K562 (cell line): ENCODE measurements around the gene PDLIM7. TPM values are rescaled to one million over a fixed set of nuclear protein-coding genes. Genes with fewer than 3 reads are reported as not detected.
A peak's percentile ranks its signal among the peaks of the same experiment; 100 is the strongest.

Source experiments
- CREB3 ChIP-seq: fragments of 450-650 bp; conservative IDR thresholded peaks from 2 replicates; pipeline ENCODE4 v1.6.1; 2016; ENCODE audit warnings: missing genetic modification characterization, low read depth, mild to moderate bottlenecking, missing compliant biosample characterization, moderate library complexity
- DPF2 ChIP-seq: fragments of 450-650 bp; IDR thresholded peaks from 2 replicates; pipeline ENCODE4 v1.6.1; 2016
- HINFP ChIP-seq: fragments of 450-650 bp; conservative IDR thresholded peaks from 2 replicates; pipeline ENCODE4 v1.6.1; 2016; ENCODE audit warnings: missing genetic modification characterization, low read depth, mild to moderate bottlenecking, control low read depth, missing compliant biosample characterization
- LARP7 ChIP-seq: fragments of 450-650 bp; IDR thresholded peaks from 2 replicates; pipeline ENCODE4 v1.6.1; 2016
- MED1 ChIP-seq: sonication (generic); formaldehyde crosslinking; IDR thresholded peaks from 2 replicates; pipeline ENCODE4 v1.8.1; 2023; ENCODE audit warnings: missing genetic modification reagents, borderline replicate concordance
- PHTF2 ChIP-seq: fragments of 250-450 bp; sonication (Bioruptor Pico); IDR thresholded peaks from 2 replicates; pipeline ENCODE4 v1.5.0; 2021; ENCODE audit warnings: mild to moderate bottlenecking
- POLR2B ChIP-seq: fragments of 450-650 bp; IDR thresholded peaks from 2 replicates; pipeline ENCODE4 v1.6.1; 2018; ENCODE audit warnings: low read depth; ENCODE audit not compliant: partially characterized antibody
- ZBTB1 ChIP-seq: sonication (generic); formaldehyde crosslinking; IDR thresholded peaks from 2 replicates; pipeline ENCODE4 v1.8.1; 2023; ENCODE audit warnings: missing genetic modification reagents, low read depth, mild to moderate bottlenecking, borderline replicate concordance
- ZNF134 ChIP-seq: fragments of 250-450 bp; sonication (Bioruptor Pico); conservative IDR thresholded peaks from 2 replicates; pipeline ENCODE4 v1.4.0; 2020
- ZNF174 ChIP-seq: fragments of 250-450 bp; sonication (Bioruptor Pico); IDR thresholded peaks from 2 replicates; pipeline ENCODE4 v1.4.0; 2020; ENCODE audit warnings: mild to moderate bottlenecking
- ZNF785 ChIP-seq: fragments of 250-450 bp; sonication (Bioruptor Pico); IDR thresholded peaks from 2 replicates; pipeline ENCODE4 v1.4.0; 2020; ENCODE audit warnings: mild to moderate bottlenecking
- polyA plus RNA-seq, 8 experiments: library from polyadenylated mRNA; depleted of rRNA in 4 of 8; stranded (reverse) in 5 of 8; unstranded in 3 of 8; fragments of >200 nt; fragmentation: Nextera tagmentation in 2 of 8; fragmentation: Illumina TruSeq in 1 of 8; extraction: Ambion mirVana in 2 of 8; extraction: Trizol in 1 of 8; gene quantifications; 2 replicates each; pipeline versions ENCODE4 v1.2.1 to v1.2.3, GENCODE V29; 2011 to 2014; ENCODE audit warnings: inconsistent platforms in 1 of 8, missing spikeins in 1 of 8
- total RNA-seq, 7 experiments: library from RNA; depleted of rRNA in 6 of 7; stranded (reverse); fragments of >200 nt in 6 of 7; fragmentation: Illumina TruSeq in 2 of 7; extraction: Trizol in 2 of 7; gene quantifications; 2 replicates each; pipeline versions ENCODE4 v1.2.1 to v1.2.3, GENCODE V29; 2011 to 2021; ENCODE audit warnings: low replicate concordance in 1 of 7
- TF ChIP-seq, protein P1 (sequence below), 2 experiments: fragments of 450-650 bp; conservative IDR thresholded peaks; 2 replicates each; pipeline ENCODE4 v1.6.1; 2017; ENCODE audit warnings: mild to moderate bottlenecking in 2 of 2, moderate library complexity in 2 of 2
- TF ChIP-seq, protein P2 (sequence below): fragments of 250-450 bp; sonication (Bioruptor Pico); IDR thresholded peaks from 2 replicates; pipeline ENCODE4 v1.5.0; 2021; ENCODE audit warnings: mild to moderate bottlenecking, borderline replicate concordance
- TF ChIP-seq, protein P3 (sequence below), 2 experiments: IDR thresholded peaks in 1 of 2; conservative IDR thresholded peaks in 1 of 2; 2 replicates each; pipeline ENCODE4 v1.6.1; 2016; ENCODE audit warnings: low read depth in 2 of 2, mild to moderate bottlenecking in 1 of 2, missing compliant biosample characterization in 1 of 2, missing genetic modification characterization in 1 of 2, moderate library complexity in 1 of 2

PDLIM7 gene
- total and polyA plus RNA-seq, 9 of the 15 experiments (the other 6 are each of a cell fraction or from before 2014, with no cell fraction given) = 2.1 to 124 (median 32.6) TPM

GRCh38 chr5:177498013-177498787, 796 bp upstream of the PDLIM7 start (continued):
- TF ChIP-seq HINFP (tag) (no peak), LARP7 (no peak), PHTF2 (CRISPR knock-in tag) (no peak), DPF2 (peak; percentile 23; the same call in 1 of the 2 replicates), POLR2B (no peak), ZBTB1 (CRISPR knock-in tag) (peak; percentile 75), ZNF174 (CRISPR knock-in tag) (no peak), MED1 (CRISPR knock-in tag) (no peak), ZNF134 (CRISPR knock-in tag) (no peak), CREB3 (tag) (no peak), ZNF785 (no peak)
- TF ChIP-seq, protein P1, sequence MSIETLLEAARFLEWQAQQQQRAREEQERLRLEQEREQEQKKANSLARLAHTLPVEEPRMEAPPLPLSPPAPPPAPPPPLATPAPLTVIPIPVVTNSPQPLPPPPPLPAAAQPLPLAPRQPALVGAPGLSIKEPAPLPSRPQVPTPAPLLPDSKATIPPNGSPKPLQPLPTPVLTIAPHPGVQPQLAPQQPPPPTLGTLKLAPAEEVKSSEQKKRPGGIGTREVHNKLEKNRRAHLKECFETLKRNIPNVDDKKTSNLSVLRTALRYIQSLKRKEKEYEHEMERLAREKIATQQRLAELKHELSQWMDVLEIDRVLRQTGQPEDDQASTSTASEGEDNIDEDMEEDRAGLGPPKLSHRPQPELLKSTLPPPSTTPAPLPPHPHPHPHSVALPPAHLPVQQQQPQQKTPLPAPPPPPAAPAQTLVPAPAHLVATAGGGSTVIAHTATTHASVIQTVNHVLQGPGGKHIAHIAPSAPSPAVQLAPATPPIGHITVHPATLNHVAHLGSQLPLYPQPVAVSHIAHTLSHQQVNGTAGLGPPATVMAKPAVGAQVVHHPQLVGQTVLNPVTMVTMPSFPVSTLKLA (conservative IDR thresholded peaks at IDR 0.05) = no peak; a peak in 1 of 4 replicates
- TF ChIP-seq, protein P2, sequence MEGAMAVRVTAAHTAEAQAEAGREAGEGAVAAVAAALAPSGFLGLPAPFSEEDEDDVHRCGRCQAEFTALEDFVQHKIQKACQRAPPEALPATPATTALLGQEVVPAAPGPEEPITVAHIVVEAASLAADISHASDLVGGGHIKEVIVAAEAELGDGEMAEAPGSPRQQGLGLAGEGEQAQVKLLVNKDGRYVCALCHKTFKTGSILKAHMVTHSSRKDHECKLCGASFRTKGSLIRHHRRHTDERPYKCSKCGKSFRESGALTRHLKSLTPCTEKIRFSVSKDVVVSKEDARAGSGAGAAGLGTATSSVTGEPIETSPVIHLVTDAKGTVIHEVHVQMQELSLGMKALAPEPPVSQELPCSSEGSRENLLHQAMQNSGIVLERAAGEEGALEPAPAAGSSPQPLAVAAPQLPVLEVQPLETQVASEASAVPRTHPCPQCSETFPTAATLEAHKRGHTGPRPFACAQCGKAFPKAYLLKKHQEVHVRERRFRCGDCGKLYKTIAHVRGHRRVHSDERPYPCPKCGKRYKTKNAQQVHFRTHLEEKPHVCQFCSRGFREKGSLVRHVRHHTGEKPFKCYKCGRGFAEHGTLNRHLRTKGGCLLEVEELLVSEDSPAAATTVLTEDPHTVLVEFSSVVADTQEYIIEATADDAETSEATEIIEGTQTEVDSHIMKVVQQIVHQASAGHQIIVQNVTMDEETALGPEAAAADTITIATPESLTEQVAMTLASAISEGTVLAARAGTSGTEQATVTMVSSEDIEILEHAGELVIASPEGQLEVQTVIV (CRISPR knock-in tag) = no peak
- TF ChIP-seq, protein P3, sequence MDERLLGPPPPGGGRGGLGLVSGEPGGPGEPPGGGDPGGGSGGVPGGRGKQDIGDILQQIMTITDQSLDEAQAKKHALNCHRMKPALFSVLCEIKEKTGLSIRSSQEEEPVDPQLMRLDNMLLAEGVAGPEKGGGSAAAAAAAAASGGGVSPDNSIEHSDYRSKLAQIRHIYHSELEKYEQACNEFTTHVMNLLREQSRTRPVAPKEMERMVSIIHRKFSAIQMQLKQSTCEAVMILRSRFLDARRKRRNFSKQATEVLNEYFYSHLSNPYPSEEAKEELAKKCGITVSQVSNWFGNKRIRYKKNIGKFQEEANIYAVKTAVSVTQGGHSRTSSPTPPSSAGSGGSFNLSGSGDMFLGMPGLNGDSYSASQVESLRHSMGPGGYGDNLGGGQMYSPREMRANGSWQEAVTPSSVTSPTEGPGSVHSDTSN (CRISPR knock-in tag; IDR thresholded peaks at IDR 0.05; ENCODE audit: low read depth) = no peak
- TF ChIP-seq, protein P3 (tag; conservative IDR thresholded peaks at IDR 0.05; ENCODE audit: low read depth) = no peak
